C4-2B (cell line): ENCODE results near the gene PHLDB1.

Experiments
- H3K27ac ChIP-seq: fragments of 450-650 bp; 2 replicates; pipeline ENCODE4 v1.5.1; 2017
- CTCF ChIP-seq: fragments of 450-650 bp; conservative IDR thresholded peaks from 2 replicates; pipeline ENCODE4 v1.5.1; 2017; ENCODE audit warnings: mild to moderate bottlenecking
- ZFX ChIP-seq: fragments of 450-650 bp; IDR thresholded peaks from 2 replicates; pipeline ENCODE4 v1.6.1; 2017

Gene PHLDB1

GRCh38 chr11:118659314-118659952 lies 52.0 kb downstream of the PHLDB1 start:
- TF ChIP-seq ZFX (no peak), CTCF (peak; percentile 98)
- no peak overlapping the region for H3K27ac ChIP-seq

DNA sequence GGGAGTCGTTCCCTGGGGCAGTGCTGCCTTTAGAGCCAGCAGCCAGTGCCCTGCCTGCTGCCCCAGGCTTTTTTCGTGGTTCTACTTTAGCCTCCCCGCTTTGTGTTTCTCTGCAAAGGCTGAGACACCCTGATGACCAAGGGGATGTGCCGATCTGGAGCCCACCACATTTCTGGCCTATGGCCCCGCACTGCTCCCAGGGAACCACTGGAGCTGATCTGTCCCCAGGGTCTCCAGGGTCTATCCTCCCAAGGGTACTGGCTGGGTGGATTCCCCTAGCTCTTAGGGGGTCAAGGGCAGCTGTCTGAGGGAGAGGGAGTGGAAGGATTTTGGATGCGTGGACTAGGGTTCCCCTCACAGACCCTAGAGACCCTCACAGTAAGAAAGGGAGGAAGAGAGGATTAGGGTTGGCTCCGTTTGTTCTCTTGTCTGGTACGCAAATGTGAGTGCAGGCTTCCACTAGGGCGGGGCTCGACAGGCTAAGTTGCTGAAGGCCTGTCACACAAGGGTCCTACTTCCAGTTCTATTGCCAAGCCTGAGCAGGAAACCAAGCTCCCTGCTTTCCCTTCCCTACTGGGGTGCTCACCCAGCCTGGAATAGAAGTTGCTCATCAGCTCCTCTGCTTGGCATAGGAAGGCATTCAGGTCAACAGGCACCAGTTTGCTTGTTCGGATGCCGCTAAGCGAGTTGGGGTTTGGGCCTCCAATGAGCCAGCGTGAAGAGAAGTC lies 52.7 kb downstream of the PHLDB1 start:
- no peak overlapping the region for H3K27ac ChIP-seq
- no peak for TF ChIP-seq ZFX
- no peak for TF ChIP-seq CTCF

GRCh38 chr11:118660681-118661424 lies 53.4 kb downstream of the PHLDB1 start:
- TF ChIP-seq ZFX, result no peak
- no peak for TF ChIP-seq CTCF
- no peak overlapping the region for H3K27ac ChIP-seq

DNA sequence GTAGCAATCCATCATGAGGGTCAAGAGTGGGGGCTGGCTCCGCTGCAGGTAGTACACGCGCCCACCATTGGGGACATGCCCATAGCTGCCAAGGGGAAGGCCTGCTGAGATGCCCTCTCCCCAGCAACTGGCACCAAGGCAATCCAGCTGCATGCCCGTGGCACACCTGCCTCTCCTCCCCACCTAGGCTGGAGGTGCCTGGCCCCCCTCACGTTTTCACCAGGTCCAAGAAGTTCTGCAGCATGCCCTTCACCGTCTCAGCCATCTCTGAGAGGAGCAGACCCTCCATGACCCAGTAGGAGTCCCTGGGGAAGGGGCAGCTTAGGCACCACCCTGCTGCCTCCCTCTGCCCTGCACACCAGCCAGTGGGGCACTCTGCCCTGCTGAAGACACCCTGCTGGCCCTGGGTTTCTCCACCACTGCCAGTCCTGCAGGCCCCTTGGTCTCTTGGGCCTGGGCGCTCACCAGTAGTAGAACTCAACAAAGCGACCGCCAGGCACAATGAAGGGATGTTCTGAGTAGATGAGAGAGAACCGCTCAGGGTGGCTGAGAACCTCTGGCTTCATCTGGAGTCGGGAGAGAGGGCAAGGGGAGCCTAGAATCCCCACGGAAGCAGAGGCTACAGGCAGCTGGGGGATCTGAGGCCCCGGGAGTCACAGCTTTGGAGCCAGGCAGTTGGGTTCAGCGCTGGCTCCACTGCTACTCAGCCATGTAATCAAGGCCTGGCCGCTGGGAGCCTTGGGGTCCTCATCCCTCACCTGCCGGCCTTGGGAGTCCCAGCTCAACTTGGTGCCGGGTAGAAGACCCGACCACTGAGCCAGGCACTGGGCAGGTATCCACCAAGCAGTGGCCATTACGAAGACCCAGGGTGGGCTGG lies 54.2 kb downstream of the PHLDB1 start:
- H3K27ac ChIP-seq, result no peak overlapping the region
- TF ChIP-seq ZFX (no peak), CTCF (no peak)

DNA sequence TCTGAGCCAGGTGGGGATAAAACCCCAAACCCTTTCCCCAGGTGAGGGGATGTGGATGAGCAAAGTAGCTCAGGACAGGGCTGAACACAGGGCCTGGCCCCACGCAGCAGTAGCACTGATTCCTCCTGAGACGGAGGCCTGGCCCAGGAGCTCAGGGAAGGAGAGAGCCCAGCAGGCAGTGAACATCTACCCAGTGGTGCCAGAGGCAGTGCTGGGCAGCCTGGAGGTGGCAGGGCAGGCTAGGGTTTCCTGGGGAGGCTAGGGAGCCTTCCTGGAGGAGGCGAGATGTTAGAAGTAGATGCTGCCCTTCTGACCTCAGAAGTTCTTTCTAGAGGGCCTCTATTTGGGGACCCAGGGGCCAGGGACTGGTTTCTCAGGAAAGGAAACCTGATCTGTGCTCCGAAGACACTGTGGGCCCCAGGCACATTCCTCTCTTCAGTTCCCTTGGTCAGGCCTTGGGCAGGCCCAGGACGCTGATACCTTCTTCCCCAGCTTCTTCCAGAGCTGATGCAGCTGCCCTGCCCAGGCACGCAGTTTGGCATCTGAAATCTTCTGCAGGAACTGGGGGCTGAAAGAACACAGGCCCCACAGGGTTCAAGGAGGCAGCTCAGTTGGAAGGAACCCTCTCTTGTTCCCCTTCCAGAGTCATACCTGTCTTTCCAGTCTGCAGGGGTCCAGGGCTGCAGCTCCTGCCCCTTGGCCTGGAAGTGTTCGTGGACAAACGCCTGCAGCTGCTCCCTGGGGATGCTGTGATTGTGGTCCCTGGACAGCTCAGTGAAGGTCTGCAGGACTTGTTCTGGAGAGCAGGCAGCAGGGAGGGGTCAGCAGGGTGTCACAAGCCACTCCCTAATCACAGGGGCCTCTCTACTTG lies 55.2 kb downstream of the PHLDB1 start:
- H3K27ac ChIP-seq, result no peak overlapping the region
- TF ChIP-seq ZFX (no peak), CTCF (no peak)

GRCh38 chr11:118663381-118663780 lies 56.0 kb downstream of the PHLDB1 start:
- TF ChIP-seq ZFX (no peak), CTCF (no peak)
- no peak overlapping the region for H3K27ac ChIP-seq
